Astrocyte of the cerebellum (primary cell): ENCODE data around the gene CXorf58.
A peak's percentile ranks its signal among the peaks of the same experiment; 100 is the strongest.

ENCODE experiments used
- DNase-seq: peaks from one replicate; pipeline ENCODE4 v3.0.0-alpha.2; 2011; ENCODE audit warnings: low read depth
- H3K4me3 ChIP-seq: 2 replicates; pipeline ENCODE4 v1.5.1; 2011; ENCODE audit warnings: mild to moderate bottlenecking, low read depth, low read length, moderate library complexity
- CTCF ChIP-seq: IDR thresholded peaks from 2 replicates; pipeline ENCODE4 v1.5.1; 2012; ENCODE audit warnings: low read length, low read depth, moderate library complexity, mild to moderate bottlenecking; ENCODE audit errors: missing control alignments
- in situ Hi-C: cut with HindIII; loops from 2 replicates; pipeline ENCODE4 v1.10.0; 2017; ENCODE audit warnings: low sequenced_read_pairs

Gene CXorf58

GRCh38 chrX:23879380-23880090 lies 28.3 kb upstream of the CXorf58 start:
- DNase-seq, result no peak
- TF ChIP-seq CTCF, result no peak
- H3K4me3 ChIP-seq, result no peak overlapping the region
- in situ Hi-C loops, result no loop called here

GRCh38 chrX:23883737-23884354 lies 24.0 kb upstream of the CXorf58 start:
- in situ Hi-C loops, result no loop called here
- H3K4me3 ChIP-seq, result no peak overlapping the region
- TF ChIP-seq CTCF, result no peak
- DNase-seq, result peak; percentile 48

- no peak for TF ChIP-seq CTCF
- no peak overlapping the region for H3K4me3 ChIP-seq
- in situ Hi-C loops, result no loop called here
- no peak for DNase-seq
Observed at GRCh38 chrX:23884427-23885024, 23.3 kb upstream of the CXorf58 start.

- no peak for TF ChIP-seq CTCF
- in situ Hi-C loops, result no loop called here
- H3K4me3 ChIP-seq, result no peak overlapping the region
- no peak for DNase-seq
Observed at GRCh38 chrX:23885803-23886202, 22.0 kb upstream of the CXorf58 start.

- H3K4me3 ChIP-seq, result no peak overlapping the region
- in situ Hi-C loops, result no loop called here
- no peak for TF ChIP-seq CTCF
- DNase-seq, result no peak
Observed at GRCh38 chrX:23887451-23887850, 20.4 kb upstream of the CXorf58 start.

- DNase-seq, result no peak
- in situ Hi-C loops, result no loop called here
- H3K4me3 ChIP-seq, result no peak overlapping the region
- TF ChIP-seq CTCF, result no peak
Observed at GRCh38 chrX:23887918-23888317, 19.9 kb upstream of the CXorf58 start.
